HL-60 (cell line): Measurements from ENCODE around the gene TPMT.

Experiments used
- DNase-seq, 2 experiments: peaks; one replicate each; pipeline ENCODE4 v3.0.0-alpha.2; 2010 to 2020; ENCODE audit warnings: low read depth in 1 of 2, low spot score in 1 of 2
- H3K27ac ChIP-seq: fragments of 250-450 bp; sonication (Bioruptor Pico); replicated peaks from 2 replicates; pipeline ENCODE4 v1.5.1; 2020; ENCODE audit warnings: mild to moderate bottlenecking, moderate library complexity
- H3K27me3 ChIP-seq: fragments of 250-450 bp; sonication (Bioruptor Pico); 2 replicates; pipeline ENCODE4 v1.5.1; 2021; ENCODE audit warnings: mild to moderate bottlenecking, moderate library complexity; ENCODE audit not compliant: insufficient read depth, poor library complexity, severe bottlenecking
- H3K4me3 ChIP-seq: replicated peaks from 2 replicates; pipeline ENCODE4 v1.5.1; 2011; ENCODE audit warnings: mild to moderate bottlenecking, control low read depth, low read length; ENCODE audit not compliant: insufficient read depth
- CTCF ChIP-seq: IDR thresholded peaks from one replicate; pipeline ENCODE4 v1.5.1; 2011; ENCODE audit warnings: low read length, control low read depth, inconsistent platforms; ENCODE audit not compliant: insufficient read depth
- GABPA ChIP-seq: IDR thresholded peaks from 2 replicates; pipeline ENCODE4 v1.6.1; 2012; ENCODE audit warnings: low read depth
- POLR2AphosphoS5 ChIP-seq: IDR thresholded peaks from 2 replicates; pipeline ENCODE4 v1.6.1; 2012; ENCODE audit warnings: low read depth
- REST ChIP-seq: IDR thresholded peaks from 2 replicates; pipeline ENCODE4 v1.6.1; 2012; ENCODE audit warnings: low read depth; ENCODE audit not compliant: insufficient replicate concordance
- SPI1 ChIP-seq: IDR thresholded peaks from 2 replicates; pipeline ENCODE4 v1.6.1; 2012; ENCODE audit warnings: low read depth, mild to moderate bottlenecking, borderline replicate concordance

Gene TPMT

GRCh38 chr6:18135171-18135570, 19.7 kb downstream of the TPMT start:
- Histone ChIP-seq H3K27ac (no peak overlapping the region), H3K27me3 (no peaks in the 10 kb centered on the region), H3K4me3 (no peak overlapping the region)
- no peak for TF ChIP-seq GABPA
- TF ChIP-seq POLR2AphosphoS5 = no peak
- no peak for TF ChIP-seq REST
- TF ChIP-seq SPI1 = no peak
- no peak for TF ChIP-seq CTCF
- DNase-seq = no peak

- Histone ChIP-seq H3K27ac (no peak overlapping the region), H3K27me3 (no peaks in the 10 kb centered on the region), H3K4me3 (no peak overlapping the region)
- DNase-seq = no peak
- no peak for TF ChIP-seq REST
- TF ChIP-seq POLR2AphosphoS5 = no peak
- TF ChIP-seq SPI1 = no peak
- no peak for TF ChIP-seq GABPA
- no peak for TF ChIP-seq CTCF
Measured at GRCh38 chr6:18132346-18132745, 22.5 kb downstream of the TPMT start.

GRCh38 chr6:18126121-18126520, 28.8 kb downstream of the TPMT start:
- Histone ChIP-seq H3K27ac (no peak overlapping the region), H3K27me3 (no peaks in the 10 kb centered on the region), H3K4me3 (no peak overlapping the region)
- TF ChIP-seq CTCF (no peak), POLR2AphosphoS5 (no peak), GABPA (no peak), REST (no peak), SPI1 (no peak)
- no peak for DNase-seq
